Ishikawa (cell line): ENCODE results near the gene GCH1.

Experiments used
- CREB1 ChIP-seq: IDR thresholded peaks from 2 replicates; pipeline ENCODE4 v1.6.1; 2012; ENCODE audit warnings: low read depth
- EGR1 ChIP-seq: IDR thresholded peaks from 2 replicates; pipeline ENCODE4 v1.6.1; 2012
- EP300 ChIP-seq: IDR thresholded peaks from 2 replicates; pipeline ENCODE4 v1.6.1; 2012; ENCODE audit warnings: borderline replicate concordance
- FOXM1 ChIP-seq: IDR thresholded peaks from 2 replicates; pipeline ENCODE4 v1.6.1; 2012; ENCODE audit warnings: low read depth, borderline replicate concordance
- MAX ChIP-seq: IDR thresholded peaks from 2 replicates; pipeline ENCODE4 v1.6.1; 2012
- NFIC ChIP-seq: IDR thresholded peaks from 2 replicates; pipeline ENCODE4 v1.6.1; 2012
- RAD21 ChIP-seq: IDR thresholded peaks from 2 replicates; pipeline ENCODE4 v1.6.1; 2012; ENCODE audit warnings: low read depth
- REST ChIP-seq: IDR thresholded peaks from 2 replicates; pipeline ENCODE4 v1.6.1; 2012; ENCODE audit warnings: low read depth, mild to moderate bottlenecking
- TAF1 ChIP-seq: IDR thresholded peaks from 2 replicates; pipeline ENCODE4 v1.6.1; 2012; ENCODE audit warnings: low read depth, mild to moderate bottlenecking
- TEAD4 ChIP-seq: IDR thresholded peaks from 2 replicates; pipeline ENCODE4 v1.6.1; 2012
- USF1 ChIP-seq: IDR thresholded peaks from 2 replicates; pipeline ENCODE4 v1.6.1; 2012
- YY1 ChIP-seq: IDR thresholded peaks from 2 replicates; pipeline ENCODE4 v1.6.1; 2012; ENCODE audit warnings: low read depth
- ZBTB7A ChIP-seq: IDR thresholded peaks from 2 replicates; pipeline ENCODE4 v1.6.1; 2012; ENCODE audit warnings: low read depth

GRCh38 chr14:54792288-54792687 is 110.3 kb downstream of the GCH1 start:
- TF ChIP-seq REST (no peak), CREB1 (no peak), EGR1 (no peak), RAD21 (no peak), TAF1 (no peak), EP300 (no peak), YY1 (no peak), ZBTB7A (no peak), FOXM1 (no peak), USF1 (no peak), TEAD4 (no peak), MAX (no peak), NFIC (no peak)
